Brain microvascular endothelial cell (primary cell): Measurements from ENCODE around the gene ST14.
A peak's percentile ranks its signal among the peaks of the same experiment; 100 is the strongest.

Experiments used
- DNase-seq: peaks from one replicate; pipeline ENCODE4 v3.0.0-alpha.2; 2020
- H3K27ac ChIP-seq: fragments of 250-450 bp; sonication (Bioruptor Pico); 2 replicates; pipeline ENCODE4 v1.5.1; 2020; ENCODE audit warnings: mild to moderate bottlenecking, moderate library complexity
- H3K27me3 ChIP-seq: fragments of 250-450 bp; sonication (Bioruptor Pico); replicated peaks from 2 replicates; pipeline ENCODE4 v1.5.1; 2020; ENCODE audit warnings: mild to moderate bottlenecking
- H3K36me3 ChIP-seq: fragments of 250-450 bp; sonication (Bioruptor Pico); replicated peaks from 2 replicates; pipeline ENCODE4 v1.5.1; 2020; ENCODE audit warnings: mild to moderate bottlenecking
- H3K4me3 ChIP-seq: 2 replicates; pipeline ENCODE4 v1.5.1; 2011; ENCODE audit warnings: low read depth, mild to moderate bottlenecking, control low read depth, low read length, moderate library complexity
- in situ Hi-C: cut with HindIII; loops from 2 replicates; pipeline ENCODE4 v1.10.0; 2017; ENCODE audit warnings: low sequenced_read_pairs, low pct_ligation_motif_present
- TF ChIP-seq, protein P1 (sequence below): IDR thresholded peaks from 2 replicates; pipeline ENCODE4 v1.5.1; 2011; ENCODE audit warnings: low read depth, mild to moderate bottlenecking, moderate library complexity, low read length, control low read depth, inconsistent platforms; ENCODE audit errors: missing control alignments

Gene ST14

DNA sequence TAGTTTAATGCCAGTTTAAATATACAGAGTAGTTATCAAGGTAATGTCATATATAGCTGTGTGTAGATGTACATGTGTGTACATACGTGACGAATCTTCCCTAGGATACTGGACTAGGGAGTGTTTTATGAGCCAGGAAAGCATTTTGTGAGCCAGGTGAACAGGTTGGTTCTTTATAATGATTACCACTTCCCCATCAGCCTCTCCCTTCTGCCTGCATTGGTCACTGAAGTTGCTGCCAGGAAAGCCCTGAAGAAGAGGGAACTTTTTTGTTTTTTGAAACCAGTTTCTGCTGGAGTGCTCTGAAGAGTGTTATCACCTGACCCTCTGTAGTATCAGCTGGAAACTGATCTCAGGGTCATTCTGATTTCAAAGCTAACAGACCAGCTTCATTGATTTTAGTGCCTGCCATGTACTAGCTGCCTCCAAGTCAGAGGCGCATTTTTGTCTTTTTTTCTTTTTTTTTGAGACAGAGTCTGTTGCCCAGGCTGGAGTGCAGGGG lies 14.2 kb upstream of the ST14 start:
- TF ChIP-seq, protein P1, sequence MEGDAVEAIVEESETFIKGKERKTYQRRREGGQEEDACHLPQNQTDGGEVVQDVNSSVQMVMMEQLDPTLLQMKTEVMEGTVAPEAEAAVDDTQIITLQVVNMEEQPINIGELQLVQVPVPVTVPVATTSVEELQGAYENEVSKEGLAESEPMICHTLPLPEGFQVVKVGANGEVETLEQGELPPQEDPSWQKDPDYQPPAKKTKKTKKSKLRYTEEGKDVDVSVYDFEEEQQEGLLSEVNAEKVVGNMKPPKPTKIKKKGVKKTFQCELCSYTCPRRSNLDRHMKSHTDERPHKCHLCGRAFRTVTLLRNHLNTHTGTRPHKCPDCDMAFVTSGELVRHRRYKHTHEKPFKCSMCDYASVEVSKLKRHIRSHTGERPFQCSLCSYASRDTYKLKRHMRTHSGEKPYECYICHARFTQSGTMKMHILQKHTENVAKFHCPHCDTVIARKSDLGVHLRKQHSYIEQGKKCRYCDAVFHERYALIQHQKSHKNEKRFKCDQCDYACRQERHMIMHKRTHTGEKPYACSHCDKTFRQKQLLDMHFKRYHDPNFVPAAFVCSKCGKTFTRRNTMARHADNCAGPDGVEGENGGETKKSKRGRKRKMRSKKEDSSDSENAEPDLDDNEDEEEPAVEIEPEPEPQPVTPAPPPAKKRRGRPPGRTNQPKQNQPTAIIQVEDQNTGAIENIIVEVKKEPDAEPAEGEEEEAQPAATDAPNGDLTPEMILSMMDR = no peak
- H3K36me3 ChIP-seq = peaks cover 28% of the 10 kb centered on the region
- no peak for DNase-seq
- H3K4me3 ChIP-seq = no peak overlapping the region
- H3K27ac ChIP-seq = no peak overlapping the region
- no peaks in the 10 kb centered on the region for H3K27me3 ChIP-seq
- in situ Hi-C loops = loop anchor here (25.0 kb wide), 1 partner anchor 208 kb away; no protein-coding TSS in a partner anchor

DNA sequence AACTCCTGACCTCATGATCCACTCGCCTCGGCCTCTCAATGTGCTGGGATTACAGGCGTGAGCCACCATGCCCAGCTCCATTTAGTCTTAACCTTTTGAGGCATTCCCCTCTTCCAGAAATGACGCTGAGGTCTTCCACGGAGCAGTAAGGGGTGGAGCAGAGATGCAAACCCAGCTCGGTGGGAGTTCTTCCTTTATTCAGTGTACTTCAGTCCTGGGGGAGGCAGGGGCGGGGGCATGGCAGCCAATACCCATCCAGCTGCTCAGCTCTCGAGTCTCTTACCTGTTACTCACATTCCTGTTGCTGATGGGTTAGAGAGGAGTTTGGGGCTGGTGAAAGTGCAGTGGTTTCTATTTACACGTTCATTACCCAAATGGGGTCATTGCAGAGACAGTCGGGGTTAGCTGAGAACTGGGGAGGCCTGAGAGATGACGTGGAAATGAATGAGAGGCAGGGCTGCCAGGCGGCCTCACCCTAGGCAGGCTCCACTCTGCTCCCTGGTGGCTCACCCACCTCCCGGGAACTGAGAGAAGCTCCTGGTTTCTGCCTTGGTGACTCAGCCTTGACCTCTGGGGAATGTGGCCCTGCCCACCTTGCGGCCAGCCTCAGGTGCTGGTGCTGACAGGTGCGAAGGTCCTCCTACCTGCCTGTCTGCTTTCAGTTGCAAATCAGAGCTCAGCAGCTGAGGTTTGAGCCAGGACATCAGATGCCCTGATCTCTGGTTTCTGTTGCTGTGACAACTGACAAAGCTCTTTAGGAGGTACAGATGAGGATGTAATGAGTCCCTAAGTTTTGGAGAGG lies 13.4 kb upstream of the ST14 start:
- no peak for DNase-seq
- H3K27me3 ChIP-seq = no peaks in the 10 kb centered on the region
- peaks cover 26% of the 10 kb centered on the region for H3K36me3 ChIP-seq
- TF ChIP-seq, protein P1 = peak; percentile 55
- in situ Hi-C loops = loop anchor here (25.0 kb wide), 1 partner anchor 209 kb away; no protein-coding TSS in a partner anchor
- no peak overlapping the region for H3K4me3 ChIP-seq
- H3K27ac ChIP-seq = no peak overlapping the region

DNA sequence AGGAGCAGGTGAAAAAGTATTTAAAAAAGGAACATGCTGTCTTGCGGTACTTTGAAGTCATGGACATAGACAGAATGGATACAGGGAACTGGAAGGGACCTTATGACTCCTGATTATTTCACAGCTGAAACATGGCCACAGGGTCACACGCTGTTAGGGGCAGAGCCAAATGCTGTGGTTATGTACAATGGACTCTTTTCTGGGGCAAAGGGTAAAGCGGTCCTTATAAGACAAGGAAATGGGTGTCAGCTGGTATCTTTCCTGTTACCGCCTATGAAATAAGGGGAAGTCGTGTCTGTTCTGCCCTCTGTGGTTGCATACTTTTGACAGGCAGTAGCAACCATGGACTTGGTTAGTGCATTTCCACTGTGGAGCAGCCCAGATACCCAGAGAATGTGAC lies 12.8 kb upstream of the ST14 start:
- in situ Hi-C loops = loop anchor here (25.0 kb wide), 1 partner anchor 209 kb away; no protein-coding TSS in a partner anchor

GRCh38 chr11:130148796-130149326 lies 10.7 kb upstream of the ST14 start:
- peaks cover 16% of the 10 kb centered on the region for H3K36me3 ChIP-seq
- no peak overlapping the region for H3K4me3 ChIP-seq
- no peaks in the 10 kb centered on the region for H3K27me3 ChIP-seq
- no peak overlapping the region for H3K27ac ChIP-seq
- in situ Hi-C loops = loop anchor here (25.0 kb wide), 1 partner anchor 212 kb away; no protein-coding TSS in a partner anchor
- no peak for DNase-seq
- TF ChIP-seq, protein P1 = no peak

More for the DNA sequence above, 12.8 kb upstream of the ST14 start:
- TF ChIP-seq, protein P1 = no peak
- Histone ChIP-seq H3K36me3 (peaks cover 20% of the 10 kb centered on the region), H3K27ac (no peak overlapping the region), H3K27me3 (no peaks in the 10 kb centered on the region), H3K4me3 (no peak overlapping the region)
- DNase-seq = no peak

DNA sequence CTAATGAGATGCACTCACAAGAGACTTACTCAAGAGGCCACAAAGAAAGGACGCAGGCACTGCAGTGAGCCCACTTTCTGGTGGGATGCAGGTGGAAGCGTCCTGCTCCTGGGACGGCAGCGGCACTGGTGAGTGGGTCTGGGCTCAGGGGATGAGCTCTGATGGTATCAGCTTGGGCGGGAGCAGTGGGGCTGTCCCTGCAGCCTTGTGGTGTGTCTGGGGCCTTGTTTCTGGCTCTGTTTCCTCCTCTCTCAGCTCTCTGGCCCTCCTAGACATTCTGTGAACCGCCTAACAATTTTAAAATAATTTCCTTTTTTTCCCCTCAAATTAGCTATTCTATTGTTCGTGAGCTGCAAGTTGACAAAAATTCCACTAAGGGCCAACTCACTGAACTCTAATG lies 8.8 kb upstream of the ST14 start:
- DNase-seq = no peak
- H3K27me3 ChIP-seq = no peaks in the 10 kb centered on the region
- TF ChIP-seq, protein P1 = no peak
- H3K36me3 ChIP-seq = no peaks in the 10 kb centered on the region
- H3K27ac ChIP-seq = no peak overlapping the region
- in situ Hi-C loops = no loop called here
- H3K4me3 ChIP-seq = no peak overlapping the region
